ENCODE measurements around the gene HOXB2. TPM values are rescaled to one million over a fixed set of nuclear protein-coding genes. Genes with fewer than 3 reads are reported as not detected.

HOXB2 gene
- total RNA-seq, 2 experiments from 2014 or later: not detected

DNA sequence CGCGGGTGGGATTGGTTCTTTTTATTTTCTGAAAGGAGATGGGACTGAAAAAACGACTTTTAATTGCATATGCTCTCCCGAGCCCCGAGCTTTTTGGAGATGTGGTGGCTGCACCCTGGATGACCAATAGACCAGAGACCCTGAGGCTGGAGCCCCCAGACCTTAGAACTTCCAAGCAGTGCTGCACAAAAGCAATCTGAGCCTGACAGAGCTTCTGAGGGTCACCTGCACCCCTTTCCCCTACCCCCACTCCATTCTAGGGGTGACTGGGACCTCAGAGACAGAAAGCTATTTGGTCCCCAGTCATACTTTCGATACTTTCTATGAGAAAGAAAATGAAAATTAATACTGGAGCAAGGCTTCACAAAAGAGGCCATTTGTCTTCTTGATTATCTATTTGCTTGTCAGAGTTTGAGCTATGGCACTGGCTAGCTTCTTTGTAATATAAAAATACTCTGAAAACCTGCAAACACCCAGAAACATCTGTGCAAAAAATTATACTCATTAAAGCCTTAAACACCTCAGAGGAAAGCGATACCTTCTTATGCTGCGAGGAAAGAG lies 29.7 kb upstream of the HOXB2 start:
- TF ChIP-seq, protein P1, sequence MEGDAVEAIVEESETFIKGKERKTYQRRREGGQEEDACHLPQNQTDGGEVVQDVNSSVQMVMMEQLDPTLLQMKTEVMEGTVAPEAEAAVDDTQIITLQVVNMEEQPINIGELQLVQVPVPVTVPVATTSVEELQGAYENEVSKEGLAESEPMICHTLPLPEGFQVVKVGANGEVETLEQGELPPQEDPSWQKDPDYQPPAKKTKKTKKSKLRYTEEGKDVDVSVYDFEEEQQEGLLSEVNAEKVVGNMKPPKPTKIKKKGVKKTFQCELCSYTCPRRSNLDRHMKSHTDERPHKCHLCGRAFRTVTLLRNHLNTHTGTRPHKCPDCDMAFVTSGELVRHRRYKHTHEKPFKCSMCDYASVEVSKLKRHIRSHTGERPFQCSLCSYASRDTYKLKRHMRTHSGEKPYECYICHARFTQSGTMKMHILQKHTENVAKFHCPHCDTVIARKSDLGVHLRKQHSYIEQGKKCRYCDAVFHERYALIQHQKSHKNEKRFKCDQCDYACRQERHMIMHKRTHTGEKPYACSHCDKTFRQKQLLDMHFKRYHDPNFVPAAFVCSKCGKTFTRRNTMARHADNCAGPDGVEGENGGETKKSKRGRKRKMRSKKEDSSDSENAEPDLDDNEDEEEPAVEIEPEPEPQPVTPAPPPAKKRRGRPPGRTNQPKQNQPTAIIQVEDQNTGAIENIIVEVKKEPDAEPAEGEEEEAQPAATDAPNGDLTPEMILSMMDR (conservative IDR thresholded peaks at IDR 0.05; ENCODE audit: low read length): no peak
- no peak for TF ChIP-seq EZH2phosphoT487 (IDR thresholded peaks at IDR 0.05; ENCODE audit: borderline replicate concordance, low read depth, low read length)
- Histone ChIP-seq H4K20me1 (ENCODE audit: insufficient read depth, low read length) (no peaks in the 10 kb centered on the region), H3K36me3 (ENCODE audit: insufficient read depth, low read length) (peaks cover 5% of the 10 kb centered on the region; the same call in 1 of the 2 replicates), H2AFZ (ENCODE audit: low read length) (no peak overlapping the region), H3K79me2 (ENCODE audit: insufficient read depth, low read depth, low read length) (peaks cover 6% of the 10 kb centered on the region; the same call in 1 of the 2 replicates), H3K4me2 (ENCODE audit: low read length) (no peak overlapping the region), H3K9me3 (ENCODE audit: low read length) (no peaks in the 10 kb centered on the region), H3K4me1 (ENCODE audit: insufficient read depth, low read length, poor library complexity, severe bottlenecking) (peaks cover 19% of the 10 kb centered on the region), H3K4me3 (ENCODE audit: low read depth, low read length, poor library complexity, severe bottlenecking) (no peak overlapping the region), H3K27ac (ENCODE audit: low read depth, low read length, poor library complexity, severe bottlenecking) (no peak overlapping the region), H3K9me2 (ENCODE audit: insufficient read depth, low read length) (no peaks in the 10 kb centered on the region)
- intact Hi-C loops (cut with micrococcal nuclease; ENCODE audit: unreplicated experiment): no loop called here
- DNase-seq (ENCODE audit: low spot score): no peak
- CTCF ChIA-PET (ENCODE audit: unreplicated experiment): no interaction called here
- POLR2A ChIA-PET: interaction anchor here (0.6 kb wide), 1 partner anchor 92 kb away, joined by 3 read pairs; no protein-coding TSS in a partner anchor
- BruUV-seq (replicated peaks): no TSS peak

DNA sequence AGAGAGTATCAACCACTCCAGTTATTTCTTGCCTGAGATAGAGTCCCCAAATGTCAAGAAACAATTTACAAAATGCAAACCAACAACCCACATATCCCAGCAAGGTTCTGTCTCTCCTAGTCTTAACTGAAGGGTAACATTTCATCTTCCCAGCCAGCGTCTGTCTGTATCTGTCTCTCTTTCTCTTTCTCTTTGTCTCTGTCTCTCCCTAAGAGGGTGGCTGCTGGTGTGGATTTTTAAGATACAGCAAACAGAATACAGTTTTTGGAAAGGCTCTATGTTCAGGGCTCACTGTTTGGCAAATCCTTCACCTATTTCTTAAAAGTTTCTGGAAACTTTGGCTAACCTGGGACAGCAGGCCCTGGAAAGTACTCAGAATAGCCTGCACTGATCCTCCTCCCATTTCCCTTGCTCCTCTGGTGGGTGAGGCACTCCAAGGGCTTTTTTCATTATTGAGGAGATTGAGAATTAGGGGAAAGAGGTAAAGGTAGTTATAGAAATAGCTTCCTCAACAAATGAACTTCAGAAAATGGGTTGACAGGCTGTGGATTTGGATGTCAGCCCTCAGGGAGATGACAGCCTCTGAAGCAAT lies 27.0 kb upstream of the HOXB2 start:
- peaks cover under 1% of the 10 kb centered on the region; the same call in 1 of the 2 replicates for H3K79me2 ChIP-seq (ENCODE audit: insufficient read depth, low read depth, low read length)
- POLR2A ChIA-PET: no interaction called here

More for the DNA sequence above, 27.0 kb upstream of the HOXB2 start:
- DNase-seq (ENCODE audit: low spot score): no peak
- no peaks in the 10 kb centered on the region for H4K20me1 ChIP-seq (ENCODE audit: insufficient read depth, low read length)
- H2AFZ ChIP-seq (ENCODE audit: low read length): no peak overlapping the region
- no peak overlapping the region for H3K4me3 ChIP-seq (ENCODE audit: low read depth, low read length, poor library complexity, severe bottlenecking)
- no peaks in the 10 kb centered on the region for H3K9me3 ChIP-seq (ENCODE audit: low read length)
- TF ChIP-seq EZH2phosphoT487 (IDR thresholded peaks at IDR 0.05; ENCODE audit: borderline replicate concordance, low read depth, low read length): no peak
- TF ChIP-seq, protein P1 (conservative IDR thresholded peaks at IDR 0.05; ENCODE audit: low read length): no peak
- peaks cover 7% of the 10 kb centered on the region for H3K4me1 ChIP-seq (ENCODE audit: insufficient read depth, low read length, poor library complexity, severe bottlenecking)
- BruUV-seq (replicated peaks): no TSS peak
- no peaks in the 10 kb centered on the region for H3K9me2 ChIP-seq (ENCODE audit: insufficient read depth, low read length)
- H3K36me3 ChIP-seq (ENCODE audit: insufficient read depth, low read length): peaks cover 5% of the 10 kb centered on the region; the same call in 1 of the 2 replicates
- no peak overlapping the region for H3K4me2 ChIP-seq (ENCODE audit: low read length)
- no peak overlapping the region for H3K27ac ChIP-seq (ENCODE audit: low read depth, low read length, poor library complexity, severe bottlenecking)
- intact Hi-C loops (cut with micrococcal nuclease; ENCODE audit: unreplicated experiment): no loop called here
- CTCF ChIA-PET (ENCODE audit: unreplicated experiment): no interaction called here
